Fibroblast of mammary gland (primary cell): Measurements from ENCODE around the gene QARS1.

Source experiments
- DNase-seq: peaks from one replicate; pipeline ENCODE4 v3.0.0-alpha.2; 2010; ENCODE audit warnings: low read depth
- H3K4me3 ChIP-seq: 2 replicates; pipeline ENCODE4 v1.5.1; 2011; ENCODE audit warnings: low read depth, mild to moderate bottlenecking, low read length, moderate library complexity; ENCODE audit not compliant: control insufficient read depth
- CTCF ChIP-seq: conservative IDR thresholded peaks from 2 replicates; pipeline ENCODE4 v1.5.1; 2011; ENCODE audit warnings: low read depth, low read length, inconsistent platforms; ENCODE audit not compliant: control insufficient read depth, insufficient read depth

QARS1 gene

GRCh38 chr3:49093853-49094767, 10.4 kb downstream of the QARS1 start, which contains the start of gene QRICH1:
Gene QRICH1, minus strand, starts transcription at chr3:49094071. Its CDS starts 17,054 bp downstream, at chr3:49077017.
- peak; percentile 68 for TF ChIP-seq CTCF
- H3K4me3 ChIP-seq = peak within 1 kb of the TSS; percentile 97
- DNase-seq = peak; percentile 97

GRCh38 chr3:49092938-49093852, 11.4 kb downstream of the QARS1 start:
- no peak for TF ChIP-seq CTCF

GRCh38 chr3:49081429-49081828, 23.1 kb downstream of the QARS1 start:
- DNase-seq = no peak
- no peak for TF ChIP-seq CTCF
- no peak overlapping the region for H3K4me3 ChIP-seq

More at GRCh38 chr3:49092938-49093852, 11.4 kb downstream of the QARS1 start:
- DNase-seq = peak; percentile 86
- H3K4me3 ChIP-seq = peak overlapping the region; percentile 97

- TF ChIP-seq CTCF = no peak
- H3K4me3 ChIP-seq = no peak overlapping the region
- no peak for DNase-seq
Measured at GRCh38 chr3:49079270-49079669, 25.3 kb downstream of the QARS1 start.

- TF ChIP-seq CTCF = no peak
- no peak for DNase-seq
- H3K4me3 ChIP-seq = no peak overlapping the region
Measured at GRCh38 chr3:49076646-49077045, 27.9 kb downstream of the QARS1 start.

- no peak for DNase-seq
- no peak overlapping the region for H3K4me3 ChIP-seq
- TF ChIP-seq CTCF = no peak
Measured at GRCh38 chr3:49076116-49076515, 28.4 kb downstream of the QARS1 start.
